Astrocyte (in vitro differentiated cells and primary cell): ENCODE data around the gene HOXD4.

Source experiments
- CTCF ChIP-seq: IDR thresholded peaks from 2 replicates; pipeline ENCODE4 v1.5.1; 2011; ENCODE audit warnings: low read depth, mild to moderate bottlenecking, inconsistent platforms, low read length, moderate library complexity; ENCODE audit not compliant: insufficient read depth
- EZH2 ChIP-seq: IDR thresholded peaks from 2 replicates; pipeline ENCODE4 v1.6.1; 2012; ENCODE audit warnings: mild to moderate bottlenecking, low read length, inconsistent platforms; ENCODE audit not compliant: insufficient read depth

GRCh38 chr2:176184749-176185148 lies 33.4 kb downstream of the HOXD4 start:
- TF ChIP-seq EZH2: no peak
- no peak for TF ChIP-seq CTCF
